Activated CD8-positive, alpha-beta memory T cell treated with anti-CD3 and anti-CD28 coated beads for 1 hour (primary cell): ENCODE results near the gene OR10Z1.

Experiments
- DNase-seq, 2 donors: peaks; one replicate each; pipeline ENCODE4 v3.0.0-alpha.2; 2020; ENCODE audit warnings: low read depth in 1 of 2; ENCODE audit errors: extremely low read depth in 1 of 2

OR10Z1 gene, protein sequence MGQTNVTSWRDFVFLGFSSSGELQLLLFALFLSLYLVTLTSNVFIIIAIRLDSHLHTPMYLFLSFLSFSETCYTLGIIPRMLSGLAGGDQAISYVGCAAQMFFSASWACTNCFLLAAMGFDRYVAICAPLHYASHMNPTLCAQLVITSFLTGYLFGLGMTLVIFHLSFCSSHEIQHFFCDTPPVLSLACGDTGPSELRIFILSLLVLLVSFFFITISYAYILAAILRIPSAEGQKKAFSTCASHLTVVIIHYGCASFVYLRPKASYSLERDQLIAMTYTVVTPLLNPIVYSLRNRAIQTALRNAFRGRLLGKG

DNA sequence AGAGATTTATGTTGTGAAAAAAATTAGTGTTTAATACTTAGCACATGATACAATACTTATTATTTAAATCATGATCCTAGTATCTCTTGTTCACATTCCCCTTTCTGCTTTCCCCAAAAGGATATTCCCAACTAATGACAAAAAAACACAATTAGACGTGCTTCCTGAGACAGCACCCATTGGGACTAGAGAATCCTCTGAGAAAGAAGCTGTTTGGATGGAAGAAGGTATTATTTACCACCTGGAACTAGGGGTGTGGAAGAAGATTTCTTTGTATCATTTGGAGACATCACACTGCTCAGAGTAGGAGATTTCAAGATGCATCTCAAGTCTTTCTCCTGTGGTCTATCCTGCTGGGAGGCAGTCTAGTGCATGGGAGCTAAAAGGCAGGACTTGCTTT lies at the start of gene OR10Z1:
Gene OR10Z1, plus strand, starts transcription at position 301 of the 400 bp plus-strand sequence. CDS start 1,171 bp downstream, outside the sequence.
- no peak for DNase-seq

DNA sequence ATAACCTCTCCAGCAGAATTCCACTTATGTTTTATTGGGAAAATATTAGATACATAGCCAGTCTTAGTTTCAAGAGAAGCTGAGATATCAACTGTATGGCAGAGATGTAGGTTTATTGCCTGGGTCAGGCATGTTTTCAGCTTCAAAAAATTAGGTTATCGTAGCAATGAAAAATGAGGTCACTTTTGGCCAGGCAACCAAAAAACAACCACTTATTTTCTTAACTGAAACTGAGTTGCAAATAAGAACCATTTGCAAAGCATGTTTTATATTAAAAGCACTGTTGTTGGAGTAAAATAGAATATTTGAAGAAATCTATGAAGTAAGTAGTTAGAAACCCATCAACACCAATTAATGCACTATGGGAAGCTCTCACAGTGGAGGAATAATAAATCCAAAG lies 45.4 kb upstream of the OR10Z1 start:
- DNase-seq, result no peak

DNA sequence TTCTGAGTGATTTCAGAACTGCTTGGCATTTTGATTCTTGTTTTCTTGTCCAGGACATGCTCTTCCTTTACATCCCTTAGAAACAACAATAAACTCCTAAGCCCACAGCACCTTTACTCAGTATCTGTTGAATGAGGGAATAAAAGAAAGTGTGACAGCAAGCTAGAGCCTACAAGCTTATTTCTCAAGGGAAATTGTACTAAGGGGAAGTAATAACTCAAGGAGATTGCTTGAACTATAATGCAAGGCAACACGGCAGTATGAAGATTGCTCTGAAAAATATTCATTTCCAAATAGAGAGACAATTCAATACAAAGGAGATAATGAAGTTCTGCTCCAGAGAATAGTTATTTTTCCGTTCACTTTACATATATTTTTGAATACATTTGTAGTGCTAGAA lies 41.2 kb upstream of the OR10Z1 start:
- no peak for DNase-seq

DNA sequence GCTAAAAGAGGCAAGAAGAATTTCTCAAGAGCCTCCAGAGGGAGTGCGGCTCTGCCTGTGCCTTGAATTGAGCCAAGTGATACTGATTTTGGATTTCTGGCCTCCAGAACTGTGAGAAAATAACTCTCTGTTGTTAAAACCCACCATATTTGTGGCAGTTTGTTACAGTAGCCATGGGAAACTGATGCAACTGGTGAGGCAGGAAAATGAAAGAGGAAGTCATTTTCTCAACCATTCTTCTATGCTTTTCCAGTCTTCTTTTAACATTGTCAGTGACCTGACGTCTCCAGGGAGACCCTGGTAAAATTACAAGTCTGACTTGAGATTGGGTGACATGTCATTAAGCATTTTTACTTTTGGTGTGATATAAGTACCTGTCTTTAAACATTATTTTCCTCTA lies 40.5 kb upstream of the OR10Z1 start:
- DNase-seq, result no peak

DNA sequence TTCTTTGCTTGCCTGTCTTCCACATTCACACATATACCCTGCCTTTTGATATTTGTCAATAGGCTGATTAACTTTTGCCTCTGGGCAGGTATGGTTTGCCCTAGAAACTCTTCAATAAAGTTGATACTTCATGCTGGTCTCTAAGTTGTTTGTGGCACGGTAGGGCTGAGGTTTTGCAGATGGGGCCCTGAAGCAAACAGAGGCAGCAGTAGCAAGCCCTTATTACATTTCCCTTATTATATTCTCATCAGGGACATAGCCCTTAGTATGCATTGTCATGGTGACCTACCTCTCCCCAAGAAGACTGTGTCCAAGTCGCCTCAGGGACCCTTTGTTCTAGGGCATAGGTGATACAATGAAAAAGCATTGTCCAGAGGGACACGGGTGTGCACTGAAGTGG lies 34.6 kb upstream of the OR10Z1 start, which contains the start of gene OR6P1:
Gene OR6P1, minus strand, starts transcription at position 101 of the 400 bp plus-strand sequence. CDS start 6,976 bp downstream, outside the sequence.
- DNase-seq, result no peak

DNA sequence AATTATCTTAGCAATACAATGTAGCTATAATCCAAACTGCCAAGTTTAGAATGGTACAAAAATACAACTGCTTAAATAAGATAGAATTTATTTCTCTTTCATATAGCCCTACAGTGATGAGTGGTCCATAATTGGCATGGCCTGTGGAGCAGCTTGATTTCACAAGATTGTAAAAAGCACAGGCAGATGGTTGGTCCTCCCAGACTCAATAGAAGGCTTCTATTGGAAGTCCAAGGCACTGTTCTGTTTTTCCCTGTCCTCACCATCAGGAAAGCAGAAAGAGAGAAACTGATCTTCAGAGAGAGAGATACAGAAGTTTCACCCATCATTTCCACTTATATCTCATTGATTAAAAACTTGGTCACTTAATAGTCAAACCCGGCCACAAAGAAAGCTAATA lies 32.8 kb upstream of the OR10Z1 start:
- DNase-seq, result no peak

DNA sequence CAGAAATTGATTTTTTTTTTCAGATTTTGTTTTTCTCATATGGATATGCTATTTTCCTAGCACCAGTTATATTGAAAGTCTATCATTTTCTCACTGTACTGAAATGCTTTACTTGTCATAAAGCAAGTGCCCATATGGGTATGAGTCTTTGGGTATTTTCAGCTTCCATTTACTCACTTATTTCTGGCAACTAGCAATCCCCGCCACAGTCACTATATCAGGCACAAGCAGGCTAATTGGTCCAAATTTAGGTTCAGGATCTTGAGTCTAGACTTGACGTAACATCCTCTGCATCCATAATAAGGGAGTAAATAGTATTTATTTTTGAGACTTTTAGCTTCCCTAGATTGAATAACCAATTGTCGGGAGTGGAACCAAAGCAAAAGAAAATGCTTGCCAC lies 27.5 kb upstream of the OR10Z1 start:
- DNase-seq, result no peak

DNA sequence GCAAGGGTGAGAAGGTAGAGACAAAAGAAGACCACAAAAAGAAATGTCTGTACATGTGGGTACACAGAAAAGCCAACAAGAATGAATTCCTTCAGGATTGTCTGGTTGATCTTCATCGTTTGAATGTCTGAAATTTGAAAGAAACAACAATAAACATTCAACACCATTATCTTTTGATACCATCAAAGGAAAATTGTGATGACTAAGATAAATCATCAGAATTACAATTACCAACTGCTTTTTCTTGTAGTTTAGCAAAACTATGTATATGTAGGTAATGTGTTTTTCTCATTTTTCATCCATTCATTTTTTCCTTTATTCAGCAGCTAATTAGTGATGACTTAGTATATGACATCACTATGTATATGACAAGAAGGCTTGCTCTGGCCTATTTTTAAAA lies 25.3 kb upstream of the OR10Z1 start, which contains the start of gene OR10X1:
Gene OR10X1, minus strand, starts transcription at position 167 of the 400 bp plus-strand sequence. Its CDS starts 0 bp downstream, at position 167.
- DNase-seq, result no peak

DNA sequence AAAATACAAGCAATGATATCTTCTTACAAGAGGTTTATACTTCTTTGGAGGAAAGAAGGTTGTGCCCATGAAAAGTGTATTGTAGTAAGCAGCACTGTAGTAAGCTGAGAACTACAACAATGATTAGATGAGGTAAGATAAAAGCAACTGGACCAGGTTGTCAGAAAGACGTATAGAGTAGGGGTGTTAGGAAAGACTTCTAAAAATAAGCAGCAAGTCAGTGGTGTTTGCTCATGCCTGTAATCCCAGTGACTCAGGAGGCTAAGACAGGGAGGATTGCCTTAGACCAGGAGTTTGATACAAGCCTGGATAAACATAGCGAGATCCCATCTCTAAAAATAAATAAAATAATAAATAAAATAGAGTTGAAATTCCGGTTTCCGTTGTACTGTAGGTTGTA lies 21.1 kb upstream of the OR10Z1 start:
- no peak for DNase-seq

DNA sequence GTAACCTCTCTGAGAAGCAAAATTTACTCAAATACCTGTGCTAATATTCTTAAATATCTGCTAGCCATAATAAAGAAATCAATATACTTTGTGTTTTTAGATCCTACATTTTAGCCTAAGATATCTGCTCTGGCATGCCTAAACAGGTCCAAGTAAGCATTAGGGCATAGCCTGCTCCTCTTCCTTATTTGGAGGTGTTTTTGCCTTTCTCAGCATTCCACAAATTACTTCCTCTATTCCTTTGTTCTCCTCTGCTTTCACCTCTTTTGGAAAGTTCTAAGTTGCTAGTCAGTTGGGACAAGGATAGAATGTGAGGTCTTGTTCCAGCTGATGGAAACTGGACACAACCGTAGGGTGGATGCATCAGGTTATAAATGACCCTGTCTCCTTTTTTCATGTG lies 18.1 kb upstream of the OR10Z1 start:
- no peak for DNase-seq

DNA sequence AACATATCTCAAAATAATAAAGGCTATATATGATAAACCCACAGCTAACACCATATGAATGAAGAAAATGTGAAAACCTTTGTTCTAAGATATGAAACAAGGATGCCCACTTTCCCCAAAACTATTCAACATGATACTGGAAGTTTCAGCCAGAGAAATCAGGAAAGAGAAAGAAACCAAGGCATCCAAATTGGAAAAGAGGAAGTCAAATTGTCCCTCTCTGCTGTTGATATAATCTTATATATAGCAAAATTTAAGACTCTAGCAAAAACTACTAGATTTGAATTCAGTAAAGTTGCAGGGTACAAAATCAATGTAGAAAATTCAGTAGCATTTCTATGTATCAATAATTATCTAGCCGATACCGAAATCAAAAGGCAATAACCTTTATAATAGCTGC lies 4.3 kb upstream of the OR10Z1 start:
- no peak for DNase-seq

DNA sequence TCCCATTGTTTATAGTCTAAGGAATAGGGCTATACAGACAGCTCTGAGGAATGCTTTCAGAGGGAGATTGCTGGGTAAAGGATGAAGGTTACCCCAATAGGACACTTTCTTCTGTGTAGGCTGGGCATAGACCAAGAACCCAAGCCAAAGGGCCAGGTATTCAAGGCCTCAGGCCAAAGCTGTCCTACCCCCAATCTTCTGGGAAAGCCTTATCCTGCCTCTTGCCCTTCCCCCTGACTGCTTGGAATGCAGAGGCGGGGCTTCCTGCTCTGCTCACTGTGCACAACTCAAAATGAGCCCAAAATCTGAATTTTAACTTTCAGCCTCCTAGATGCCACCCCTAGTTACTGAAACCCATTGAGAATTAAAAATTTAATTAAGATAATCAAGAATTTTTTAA lies 2.2 kb downstream of the OR10Z1 start:
- DNase-seq, result no peak

DNA sequence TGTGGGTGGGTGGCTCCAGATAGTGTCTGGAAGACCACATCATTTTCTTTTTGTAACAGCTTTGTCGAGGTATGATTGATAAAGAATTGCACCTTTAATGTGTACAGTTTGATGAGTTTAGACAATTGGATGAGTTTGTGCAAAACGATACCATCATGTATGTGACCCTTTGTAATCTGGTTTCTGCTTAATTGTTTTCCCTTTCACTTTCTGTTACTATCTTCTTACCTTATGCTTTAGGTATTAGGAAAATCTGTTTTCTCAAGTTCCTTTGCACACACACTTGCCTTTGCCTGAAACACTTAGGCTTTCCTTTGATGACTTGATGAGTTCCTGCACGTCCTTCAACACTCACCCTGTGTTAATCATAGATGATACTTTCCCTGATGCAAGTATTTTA lies 6.8 kb downstream of the OR10Z1 start:
- no peak for DNase-seq

DNA sequence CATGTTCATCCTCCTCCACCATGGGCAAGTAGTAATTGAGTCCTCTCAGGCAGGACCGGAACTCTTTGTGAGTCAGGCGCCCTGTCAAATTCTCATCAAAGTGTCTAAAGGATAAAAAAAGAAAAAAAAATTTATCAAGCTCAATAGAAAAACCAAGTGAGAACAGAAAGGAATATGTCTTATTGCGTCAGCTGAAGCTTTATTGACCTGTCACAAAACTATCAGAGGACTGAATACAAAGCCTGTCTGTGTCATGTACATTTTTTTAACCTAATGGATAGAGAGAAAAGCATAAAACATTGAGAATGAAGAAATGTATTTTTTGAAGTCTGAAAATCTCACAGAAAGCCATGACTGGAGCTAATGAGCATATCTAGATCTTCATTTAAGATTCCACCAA lies 8.7 kb downstream of the OR10Z1 start:
- DNase-seq, result no peak

DNA sequence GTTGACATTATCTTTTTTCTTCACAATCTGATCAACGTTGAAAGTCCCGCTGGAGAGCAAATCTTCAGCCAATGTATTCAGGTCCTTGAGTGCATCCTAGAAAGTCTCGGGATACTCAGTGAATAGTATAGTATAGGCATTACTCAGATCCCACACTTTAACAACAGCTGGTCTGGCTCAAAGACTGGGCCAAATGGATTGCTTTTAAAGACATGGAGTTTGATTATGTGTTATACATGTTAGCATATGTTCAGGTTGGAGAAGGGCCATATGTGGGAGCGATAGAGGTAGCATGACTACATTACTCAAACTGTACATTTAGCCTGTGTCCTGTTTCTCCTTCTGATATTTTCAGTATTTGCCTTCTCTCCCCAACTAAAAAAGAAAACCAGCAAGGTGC lies 33.1 kb downstream of the OR10Z1 start:
- no peak for DNase-seq

DNA sequence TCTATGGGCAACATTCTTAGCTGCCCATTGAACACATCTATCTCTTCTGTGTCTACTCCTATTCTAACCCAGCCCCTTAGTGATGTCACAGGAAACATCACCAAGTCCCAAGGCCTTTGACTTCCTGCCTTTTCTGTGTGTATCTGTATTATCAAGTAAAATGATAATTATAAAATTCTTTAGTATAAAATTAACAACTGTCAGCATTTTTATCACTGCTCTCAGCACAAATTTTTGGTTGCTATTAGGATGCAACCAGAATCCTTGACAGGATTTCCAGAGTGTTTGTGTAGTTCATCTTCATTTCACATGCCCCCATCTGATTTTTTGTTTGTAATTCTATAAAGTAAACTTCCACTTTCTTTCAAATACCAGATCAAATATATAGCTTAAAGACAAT lies 33.8 kb downstream of the OR10Z1 start:
- no peak for DNase-seq

DNA sequence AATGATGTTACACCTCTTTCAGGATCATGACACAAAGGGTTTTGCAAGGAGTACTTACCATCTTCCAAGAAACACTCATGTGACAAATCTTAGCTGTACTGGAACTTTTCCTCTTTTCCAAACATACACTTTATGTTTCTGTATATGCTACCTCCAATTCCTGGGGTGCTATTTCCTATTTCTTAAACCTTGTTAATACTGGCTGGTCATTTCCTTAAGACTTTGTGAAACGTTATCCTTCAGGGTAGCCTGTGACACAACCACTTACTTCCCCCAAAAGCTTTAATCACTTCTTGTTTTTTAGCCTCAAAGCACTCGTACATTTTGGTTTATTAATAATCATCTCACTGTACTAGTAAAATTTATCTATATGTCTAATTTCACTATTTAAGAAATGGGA lies 39.4 kb downstream of the OR10Z1 start:
- no peak for DNase-seq

DNA sequence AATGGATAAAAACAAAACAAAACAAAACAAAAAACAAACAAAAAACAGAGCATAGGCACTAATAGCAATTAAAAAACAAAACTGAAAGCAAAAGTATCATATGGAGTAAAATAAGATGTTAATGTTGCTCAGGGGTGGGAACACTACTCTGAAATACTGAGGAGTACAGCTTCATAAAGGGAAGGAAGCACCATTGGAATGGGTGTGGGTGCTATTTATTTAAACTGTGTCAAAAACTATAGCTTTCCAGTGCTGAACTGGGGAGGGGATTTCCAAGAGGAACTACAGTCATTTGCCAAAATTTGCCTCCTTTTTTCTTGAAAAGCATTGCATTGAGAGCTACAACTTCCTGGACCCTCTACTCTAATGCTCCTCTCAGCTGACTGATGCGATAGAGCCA lies 41.4 kb downstream of the OR10Z1 start:
- DNase-seq, result no peak

DNA sequence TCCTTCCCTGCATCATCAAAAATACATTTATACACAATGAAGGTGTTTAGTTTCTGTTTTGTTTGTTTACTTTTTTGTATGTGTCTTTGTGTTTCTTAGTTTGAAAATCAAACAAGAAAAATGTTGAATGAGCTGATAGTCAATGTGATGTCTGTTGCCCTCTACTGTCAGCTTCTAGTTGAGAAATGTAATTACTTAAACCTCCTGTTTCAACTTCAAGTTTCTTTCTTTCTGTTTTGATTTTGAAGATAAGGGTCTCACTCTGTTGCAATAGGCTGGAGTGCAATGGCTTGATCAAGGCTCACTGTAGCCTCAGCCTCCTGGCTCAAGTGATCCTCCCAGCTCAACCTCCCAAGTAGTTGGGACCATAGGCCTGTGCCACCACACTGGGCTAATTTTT lies 44.0 kb downstream of the OR10Z1 start:
- DNase-seq, result no peak

DNA sequence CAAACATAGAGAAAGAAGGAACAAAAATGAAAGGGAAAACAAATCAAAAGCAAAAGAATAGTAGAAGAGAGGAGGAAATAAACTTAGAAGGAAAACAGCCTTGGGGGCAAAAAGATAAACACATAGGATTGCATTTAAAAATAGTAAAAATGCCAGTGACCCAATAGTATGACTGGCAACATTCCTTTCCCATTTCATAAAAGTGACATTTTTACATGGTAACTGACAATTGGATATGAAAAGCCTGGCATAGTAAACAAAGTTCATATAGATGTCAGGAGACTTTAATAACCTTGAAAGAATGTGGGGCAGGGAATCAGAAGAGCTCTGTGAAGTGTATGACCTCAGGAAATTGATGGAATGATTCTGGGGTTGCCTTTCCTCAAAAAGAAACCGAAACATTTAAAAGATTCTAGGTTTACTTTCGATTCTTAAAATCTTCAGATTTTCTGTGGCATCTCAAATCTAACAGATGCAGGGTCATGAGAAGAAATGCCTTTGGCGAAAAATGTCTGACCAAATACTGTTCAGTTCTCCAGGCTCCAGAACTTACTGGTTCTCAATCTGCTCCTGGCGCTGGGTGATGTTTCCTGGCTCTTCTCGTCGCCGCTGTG lies 47.8 kb downstream of the OR10Z1 start:
- DNase-seq, result no peak

DNA sequence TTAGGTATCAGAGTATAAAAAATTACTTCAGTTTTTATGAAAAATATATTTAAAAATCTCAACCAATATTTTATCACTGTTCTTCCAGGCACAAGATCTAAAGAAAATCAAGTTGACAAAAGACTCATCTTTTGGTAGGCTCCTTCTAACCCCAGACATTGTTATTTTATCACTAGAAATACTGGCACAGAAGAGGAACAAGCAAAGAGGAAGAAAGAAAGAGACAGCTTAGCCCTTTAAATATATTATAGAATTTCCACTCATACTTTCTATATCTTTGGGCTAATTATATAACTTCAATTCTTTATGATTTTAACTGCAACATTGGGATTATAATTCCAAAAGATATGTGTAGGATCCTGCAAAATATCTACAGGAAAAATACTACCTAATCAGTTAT lies 49.0 kb downstream of the OR10Z1 start:
- no peak for DNase-seq

DNA sequence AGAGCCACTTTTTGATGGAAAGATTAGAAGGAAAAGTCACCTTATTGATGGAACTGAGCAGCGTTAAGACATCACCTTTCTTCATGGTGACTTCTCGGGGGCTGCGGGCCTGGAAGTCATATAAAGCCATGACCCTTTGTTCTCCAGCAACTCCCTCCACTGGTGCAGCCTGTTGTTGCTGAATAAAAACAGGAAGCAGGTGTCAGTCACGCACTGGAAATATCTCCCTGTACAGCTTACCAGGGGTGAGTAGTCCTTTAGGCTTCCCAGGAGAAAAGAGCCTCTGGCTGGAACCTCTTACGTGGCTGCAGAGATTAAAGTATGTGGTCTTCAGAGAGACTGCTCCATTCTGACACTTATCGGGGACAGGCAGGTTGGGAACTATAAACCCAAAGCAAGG lies 49.5 kb downstream of the OR10Z1 start:
- DNase-seq, result no peak
